ENCODE data around the gene RAD50.
"Not testable (repeated sequence)": the region's sequence is repeated elsewhere in the genome, so short reads cannot be mapped to it uniquely, and the experiment has no call there.

Gene RAD50

GRCh38 chr5:132543472-132544201 is 13.1 kb upstream of the RAD50 start, which contains the start of gene IL5:
Gene IL5 (minus strand): TSS chr5:132543522. CDS start chr5:132543478, 44 bp downstream.
- peak within 1 kb of the TSS; percentile 7 for H3K27ac Mint-ChIP-seq
- H3K36me3 Mint-ChIP-seq (ENCODE audit: low read depth), result no peaks in the 10 kb centered on the region
- H3K4me3 Mint-ChIP-seq, result no peak within 1 kb of the TSS
- no peaks in the 10 kb centered on the region for H3K9me3 Mint-ChIP-seq
- peak; percentile 35 for ATAC-seq
- peaks cover 20% of the 10 kb centered on the region for H3K4me1 Mint-ChIP-seq
- DNase-seq, result no peak
- peaks cover 3% of the 10 kb centered on the region for H3K27me3 Mint-ChIP-seq

GRCh38 chr5:132546108-132546507 is 10.7 kb upstream of the RAD50 start:
- ATAC-seq, result peak; percentile 73
- H3K4me1 Mint-ChIP-seq, result peaks cover 25% of the 10 kb centered on the region
- H3K36me3 Mint-ChIP-seq (ENCODE audit: low read depth), result no peaks in the 10 kb centered on the region
- no peaks in the 10 kb centered on the region for H3K9me3 Mint-ChIP-seq
- peaks cover 3% of the 10 kb centered on the region for H3K27me3 Mint-ChIP-seq
- H3K27ac Mint-ChIP-seq, result no peak overlapping the region
- H3K4me3 Mint-ChIP-seq, result no peak overlapping the region
- DNase-seq, result peak; percentile 48

- DNase-seq (no peak), ATAC-seq (no peak)
- H3K4me3 Mint-ChIP-seq, result no peak overlapping the region
- H3K27ac Mint-ChIP-seq, result no peak overlapping the region
- H3K9me3 Mint-ChIP-seq, result no peaks in the 10 kb centered on the region
- H3K4me1 Mint-ChIP-seq, result peaks cover 25% of the 10 kb centered on the region
- peaks cover 3% of the 10 kb centered on the region for H3K27me3 Mint-ChIP-seq
- H3K36me3 Mint-ChIP-seq (ENCODE audit: low read depth), result no peaks in the 10 kb centered on the region
Measured at GRCh38 chr5:132547269-132547668, 9.5 kb upstream of the RAD50 start.

GRCh38 chr5:132548834-132549233 is 7.9 kb upstream of the RAD50 start:
- peaks cover 22% of the 10 kb centered on the region for H3K4me1 Mint-ChIP-seq
- H3K27me3 Mint-ChIP-seq; DNase-seq; H3K27ac Mint-ChIP-seq; H3K36me3 Mint-ChIP-seq (ENCODE audit: low read depth); H3K4me3 Mint-ChIP-seq; ATAC-seq; H3K9me3 Mint-ChIP-seq: not testable (repeated sequence)

GRCh38 chr5:132549576-132549975 is 7.2 kb upstream of the RAD50 start:
- DNase-seq, result no peak
- ATAC-seq, result no peak
- no peak overlapping the region for H3K27ac Mint-ChIP-seq
- H3K4me1 Mint-ChIP-seq, result peaks cover 17% of the 10 kb centered on the region
- no peaks in the 10 kb centered on the region for H3K9me3 Mint-ChIP-seq
- H3K36me3 Mint-ChIP-seq (ENCODE audit: low read depth), result no peaks in the 10 kb centered on the region
- H3K27me3 Mint-ChIP-seq, result no peaks in the 10 kb centered on the region
- no peak overlapping the region for H3K4me3 Mint-ChIP-seq

- Mint-ChIP-seq H3K36me3 (ENCODE audit: low read depth) (peaks cover 11% of the 10 kb centered on the region), H3K4me3 (peak overlapping the region; percentile 98), H3K9me3 (no peaks in the 10 kb centered on the region), H3K27ac (peak overlapping the region; percentile 99), H3K27me3 (peaks cover 2% of the 10 kb centered on the region), H3K4me1 (peaks cover 31% of the 10 kb centered on the region)
- DNase-seq (no peak), ATAC-seq (no peak)
Measured at GRCh38 chr5:132556153-132556762, 519 bp upstream of the RAD50 start.

GRCh38 chr5:132557478-132558172 is 848 bp downstream of the RAD50 start:
- ATAC-seq (peak; percentile 51), DNase-seq (peak; percentile 42)
- no peaks in the 10 kb centered on the region for H3K9me3 Mint-ChIP-seq
- peaks cover 11% of the 10 kb centered on the region for H3K36me3 Mint-ChIP-seq (ENCODE audit: low read depth)
- peaks cover 2% of the 10 kb centered on the region for H3K27me3 Mint-ChIP-seq
- H3K4me1 Mint-ChIP-seq, result peaks cover 31% of the 10 kb centered on the region
- H3K27ac Mint-ChIP-seq, result peak overlapping the region; percentile 99
- peak overlapping the region; percentile 98 for H3K4me3 Mint-ChIP-seq

- Mint-ChIP-seq H3K9me3 (no peaks in the 10 kb centered on the region), H3K27me3 (peaks cover 2% of the 10 kb centered on the region), H3K4me3 (peak overlapping the region; percentile 45), H3K27ac (peak overlapping the region; percentile 34), H3K4me1 (peaks cover 31% of the 10 kb centered on the region), H3K36me3 (ENCODE audit: low read depth) (peaks cover 11% of the 10 kb centered on the region)
- ATAC-seq (no peak), DNase-seq (no peak)
Measured at GRCh38 chr5:132559383-132560060, 2.7 kb downstream of the RAD50 start.

GRCh38 chr5:132561601-132562000 is 4.8 kb downstream of the RAD50 start:
- Mint-ChIP-seq H3K27ac (no peak overlapping the region), H3K36me3 (ENCODE audit: low read depth) (peaks cover 24% of the 10 kb centered on the region), H3K4me1 (peaks cover 29% of the 10 kb centered on the region), H3K4me3 (no peak overlapping the region), H3K27me3 (peaks cover 1% of the 10 kb centered on the region), H3K9me3 (no peaks in the 10 kb centered on the region)
- no peak for DNase-seq
- no peak for ATAC-seq

GRCh38 chr5:132564555-132564954 is 7.8 kb downstream of the RAD50 start:
- H3K9me3 Mint-ChIP-seq, ATAC-seq, H3K27ac Mint-ChIP-seq, H3K4me3 Mint-ChIP-seq, DNase-seq, H3K27me3 Mint-ChIP-seq: not testable (repeated sequence)
- peaks cover 30% of the 10 kb centered on the region for H3K4me1 Mint-ChIP-seq
- peaks cover 36% of the 10 kb centered on the region for H3K36me3 Mint-ChIP-seq (ENCODE audit: low read depth)

- Mint-ChIP-seq H3K9me3 (no peaks in the 10 kb centered on the region), H3K4me1 (peaks cover 35% of the 10 kb centered on the region), H3K4me3 (no peak overlapping the region), H3K27me3 (no peaks in the 10 kb centered on the region), H3K36me3 (ENCODE audit: low read depth) (peaks cover 42% of the 10 kb centered on the region), H3K27ac (peak overlapping the region; percentile 40)
- DNase-seq (no peak), ATAC-seq (no peak)
Measured at GRCh38 chr5:132566657-132567056, 9.9 kb downstream of the RAD50 start.

- peak overlapping the region; percentile 15 for H3K27ac Mint-ChIP-seq
- no peaks in the 10 kb centered on the region for H3K9me3 Mint-ChIP-seq
- H3K27me3 Mint-ChIP-seq, result no peaks in the 10 kb centered on the region
- ATAC-seq (peak; percentile 46), DNase-seq (no peak)
- no peak overlapping the region for H3K4me3 Mint-ChIP-seq
- H3K36me3 Mint-ChIP-seq (ENCODE audit: low read depth), result peaks cover 61% of the 10 kb centered on the region
- H3K4me1 Mint-ChIP-seq, result peaks cover 30% of the 10 kb centered on the region
Measured at GRCh38 chr5:132576123-132576522, 19.3 kb downstream of the RAD50 start.

- not testable (repeated sequence) for ATAC-seq, H3K9me3 Mint-ChIP-seq, H3K4me1 Mint-ChIP-seq, DNase-seq, H3K27ac Mint-ChIP-seq, H3K4me3 Mint-ChIP-seq, H3K27me3 Mint-ChIP-seq
- peaks cover 46% of the 10 kb centered on the region for H3K36me3 Mint-ChIP-seq (ENCODE audit: low read depth)
Measured at GRCh38 chr5:132584560-132584959, 27.8 kb downstream of the RAD50 start.

- Mint-ChIP-seq H3K27me3 (no peaks in the 10 kb centered on the region), H3K4me3 (no peak overlapping the region), H3K36me3 (ENCODE audit: low read depth) (peaks cover 50% of the 10 kb centered on the region), H3K9me3 (no peaks in the 10 kb centered on the region), H3K27ac (no peak overlapping the region), H3K4me1 (no peaks in the 10 kb centered on the region)
- ATAC-seq, result no peak
- no peak for DNase-seq
Measured at GRCh38 chr5:132586063-132586462, 29.3 kb downstream of the RAD50 start.

All from activated naive CD8-positive, alpha-beta T cell treated with anti-CD3 and anti-CD28 coated beads, Interleukin-2, amount 50 U/mL, for 24 hours (primary cell).